MM.1S (cell line): ENCODE data around the gene CHSY1.

Source experiments
- DNase-seq: peaks from one replicate; pipeline ENCODE4 v3.0.0-alpha.2; 2015
- H2AFZ ChIP-seq: fragments of 300-600 bp; sonication (generic); 2 replicates; pipeline ENCODE4 v1.6.0; 2016; ENCODE audit warnings: antibody characterized with exemption, low read length
- H3F3A ChIP-seq: fragments of 300-600 bp; sonication (generic); 2 replicates; pipeline ENCODE4 v1.6.1; 2016; ENCODE audit warnings: mild to moderate bottlenecking, antibody characterized with exemption, low read length, moderate library complexity, mixed read lengths; ENCODE audit not compliant: insufficient read depth
- H3K27ac ChIP-seq: fragments of 300-600 bp; sonication (generic); 2 replicates; pipeline ENCODE4 v1.5.1; 2016; ENCODE audit warnings: mild to moderate bottlenecking, low read length
- H3K27me3 ChIP-seq: fragments of 300-600 bp; sonication (generic); replicated peaks from 2 replicates; pipeline ENCODE4 v1.6.0; 2016; ENCODE audit warnings: low read length; ENCODE audit not compliant: insufficient read depth
- H3K36me3 ChIP-seq: fragments of 300-600 bp; sonication (generic); replicated peaks from 2 replicates; pipeline ENCODE4 v1.6.1; 2016; ENCODE audit warnings: mild to moderate bottlenecking, low read length, mixed read lengths; ENCODE audit not compliant: insufficient read depth
- H3K4me1 ChIP-seq: fragments of 300-600 bp; sonication (generic); 2 replicates; pipeline ENCODE4 v1.6.1; 2016; ENCODE audit warnings: low read length, mixed read lengths
- H3K4me2 ChIP-seq: fragments of 300-600 bp; sonication (generic); 2 replicates; pipeline ENCODE4 v1.6.0; 2016; ENCODE audit warnings: low read depth, low read length
- H3K4me3 ChIP-seq: fragments of 300-600 bp; sonication (generic); 2 replicates; pipeline ENCODE4 v1.5.1; 2016; ENCODE audit warnings: low read length, mixed read lengths
- H3K79me2 ChIP-seq: fragments of 300-600 bp; sonication (generic); 2 replicates; pipeline ENCODE4 v1.6.1; 2016; ENCODE audit warnings: mixed run types, low read length, mixed read lengths
- H3K9ac ChIP-seq: fragments of 300-600 bp; sonication (generic); 2 replicates; pipeline ENCODE4 v1.6.1; 2016; ENCODE audit warnings: low read length, mixed read lengths
- H3K9me2 ChIP-seq: fragments of 300-600 bp; sonication (generic); replicated peaks from 2 replicates; pipeline ENCODE4 v1.6.1; 2016; ENCODE audit warnings: mild to moderate bottlenecking, low read length, mixed read lengths; ENCODE audit not compliant: insufficient read depth
- H3K9me3 ChIP-seq: fragments of 300-600 bp; sonication (generic); replicated peaks from 2 replicates; pipeline ENCODE4 v1.6.1; 2016; ENCODE audit warnings: mild to moderate bottlenecking, low read length, mixed read lengths; ENCODE audit not compliant: insufficient read depth
- H4K20me1 ChIP-seq: fragments of 300-600 bp; sonication (generic); 2 replicates; pipeline ENCODE4 v1.6.1; 2016; ENCODE audit warnings: mild to moderate bottlenecking, low read length, moderate library complexity, mixed read lengths; ENCODE audit not compliant: insufficient read depth
- EZH2 ChIP-seq: fragments of 300-600 bp; sonication (generic); optimal IDR thresholded peaks from 2 replicates; pipeline ENCODE3; 2017; ENCODE audit warnings: low read depth, mild to moderate bottlenecking, antibody characterized with exemption, low read length, mixed read lengths
- EZH2phosphoT487 ChIP-seq: fragments of 300-600 bp; sonication (generic); IDR thresholded peaks from 2 replicates; pipeline ENCODE4 v1.6.1; 2018; ENCODE audit warnings: antibody characterized with exemption, low read length
- TF ChIP-seq, protein P1 (sequence below): fragments of 300-600 bp; sonication (generic); IDR thresholded peaks from 2 replicates; pipeline ENCODE4 v1.5.1; 2016; ENCODE audit warnings: antibody characterized with exemption, low read length, mixed read lengths

CHSY1 gene

GRCh38 chr15:101198800-101199199, 53.0 kb downstream of the CHSY1 start:
- Histone ChIP-seq H3K79me2 (peaks cover 83% of the 10 kb centered on the region), H3K4me2 (peak overlapping the region; percentile 81), H3K36me3 (no peaks in the 10 kb centered on the region), H3K9me3 (no peaks in the 10 kb centered on the region), H3F3A (peaks cover 54% of the 10 kb centered on the region), H3K4me1 (peaks cover 59% of the 10 kb centered on the region), H3K9ac (peak overlapping the region; percentile 95), H3K27me3 (no peaks in the 10 kb centered on the region), H3K4me3 (peak overlapping the region; percentile 42), H2AFZ (no peak overlapping the region), H3K27ac (peak overlapping the region; percentile 98), H4K20me1 (no peaks in the 10 kb centered on the region), H3K9me2 (no peaks in the 10 kb centered on the region)
- peak; percentile 37 for DNase-seq
- TF ChIP-seq, protein P1, sequence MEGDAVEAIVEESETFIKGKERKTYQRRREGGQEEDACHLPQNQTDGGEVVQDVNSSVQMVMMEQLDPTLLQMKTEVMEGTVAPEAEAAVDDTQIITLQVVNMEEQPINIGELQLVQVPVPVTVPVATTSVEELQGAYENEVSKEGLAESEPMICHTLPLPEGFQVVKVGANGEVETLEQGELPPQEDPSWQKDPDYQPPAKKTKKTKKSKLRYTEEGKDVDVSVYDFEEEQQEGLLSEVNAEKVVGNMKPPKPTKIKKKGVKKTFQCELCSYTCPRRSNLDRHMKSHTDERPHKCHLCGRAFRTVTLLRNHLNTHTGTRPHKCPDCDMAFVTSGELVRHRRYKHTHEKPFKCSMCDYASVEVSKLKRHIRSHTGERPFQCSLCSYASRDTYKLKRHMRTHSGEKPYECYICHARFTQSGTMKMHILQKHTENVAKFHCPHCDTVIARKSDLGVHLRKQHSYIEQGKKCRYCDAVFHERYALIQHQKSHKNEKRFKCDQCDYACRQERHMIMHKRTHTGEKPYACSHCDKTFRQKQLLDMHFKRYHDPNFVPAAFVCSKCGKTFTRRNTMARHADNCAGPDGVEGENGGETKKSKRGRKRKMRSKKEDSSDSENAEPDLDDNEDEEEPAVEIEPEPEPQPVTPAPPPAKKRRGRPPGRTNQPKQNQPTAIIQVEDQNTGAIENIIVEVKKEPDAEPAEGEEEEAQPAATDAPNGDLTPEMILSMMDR: no peak
- TF ChIP-seq EZH2phosphoT487 (no peak), EZH2 (no peak)

DNA sequence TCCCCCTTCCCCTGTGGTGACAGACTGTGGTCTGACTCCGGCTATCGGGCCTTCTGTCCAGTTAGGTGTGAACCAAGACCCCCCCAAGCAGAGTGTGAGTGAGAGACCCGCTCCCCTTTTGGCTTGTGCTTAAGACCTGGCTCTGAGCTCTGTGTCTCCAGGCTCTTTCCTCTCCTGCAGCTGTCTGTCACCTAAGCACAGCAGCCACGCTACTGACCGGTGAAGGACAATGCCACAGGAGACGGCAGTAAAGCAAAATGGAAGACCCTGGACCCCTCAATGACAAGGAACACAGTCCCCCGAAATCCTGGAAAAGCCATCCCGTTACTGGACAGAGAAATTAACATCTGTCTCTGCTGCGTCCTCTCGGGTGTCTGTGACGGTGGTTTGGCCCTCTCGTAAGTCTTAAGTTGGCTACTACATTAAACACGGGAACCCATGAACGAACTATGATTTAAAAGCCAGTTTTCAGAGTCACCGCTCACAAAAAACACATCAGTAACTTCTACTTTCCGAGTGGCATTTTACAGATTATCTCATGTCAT, 53.7 kb downstream of the CHSY1 start:
- DNase-seq: no peak
- TF ChIP-seq EZH2 (no peak), EZH2phosphoT487 (no peak)
- TF ChIP-seq, protein P1: no peak
- Histone ChIP-seq H3K27me3 (no peaks in the 10 kb centered on the region), H3K4me3 (peak overlapping the region; percentile 42), H3K36me3 (no peaks in the 10 kb centered on the region), H3K4me1 (peaks cover 52% of the 10 kb centered on the region), H3K79me2 (peaks cover 83% of the 10 kb centered on the region), H3K9me3 (no peaks in the 10 kb centered on the region), H3K9me2 (no peaks in the 10 kb centered on the region), H4K20me1 (no peaks in the 10 kb centered on the region), H3F3A (peaks cover 47% of the 10 kb centered on the region), H3K9ac (peak overlapping the region; percentile 95), H3K27ac (peak overlapping the region; percentile 98), H3K4me2 (peak overlapping the region; percentile 81), H2AFZ (no peak overlapping the region)

GRCh38 chr15:101194546-101195125, 57.2 kb downstream of the CHSY1 start:
- H3K36me3 ChIP-seq: no peaks in the 10 kb centered on the region
- no peak overlapping the region for H3K4me2 ChIP-seq
- peaks cover 22% of the 10 kb centered on the region for H3F3A ChIP-seq
- no peak overlapping the region for H3K27ac ChIP-seq
- TF ChIP-seq EZH2: no peak
- TF ChIP-seq EZH2phosphoT487: no peak
- TF ChIP-seq, protein P1: no peak
- H4K20me1 ChIP-seq: no peaks in the 10 kb centered on the region
- no peaks in the 10 kb centered on the region for H3K9me3 ChIP-seq
- H3K79me2 ChIP-seq: peaks cover 94% of the 10 kb centered on the region
- no peak for DNase-seq
- H3K9ac ChIP-seq: no peak overlapping the region
- no peak overlapping the region for H3K4me3 ChIP-seq
- no peak overlapping the region for H2AFZ ChIP-seq
- no peaks in the 10 kb centered on the region for H3K9me2 ChIP-seq
- no peaks in the 10 kb centered on the region for H3K27me3 ChIP-seq
- peaks cover 23% of the 10 kb centered on the region for H3K4me1 ChIP-seq
